LHCN-M2 (cell line): ENCODE measurements around the gene HSFX3. TPM values are rescaled to one million over a fixed set of nuclear protein-coding genes. Genes with fewer than 3 reads are reported as not detected.
"Not testable (repeated sequence)": the region's sequence is repeated elsewhere in the genome, so short reads cannot be mapped to it uniquely, and the experiment has no call there.

Experiments used
- DNase-seq: peaks from one replicate; pipeline ENCODE4 v3.0.0-alpha.2; 2012; ENCODE audit warnings: low read depth
- total RNA-seq: library from RNA; depleted of rRNA; stranded (reverse); fragments of >200 nt; gene quantifications from 2 replicates; pipeline ENCODE4 v1.2.3, GENCODE V29; 2014

The HSFX3 gene
- total RNA-seq, 1 experiment from 2014 or later = not detected

- not testable (repeated sequence) for DNase-seq
These were observed 3.9 kb downstream of the HSFX3 start for GRCh38 chrX:149545545-149546543.

- DNase-seq = no peak
These were observed 8.1 kb downstream of the HSFX3 start for GRCh38 chrX:149541521-149542047.

GRCh38 chrX:149540621-149541520, 8.9 kb downstream of the HSFX3 start, which contains the start of gene EOLA1:
Gene EOLA1 (plus strand): TSS chrX:149541012. CDS start chrX:149545631, 4,619 bp downstream.
- peak; percentile 96 for DNase-seq

GRCh38 chrX:149540131-149540620, 9.5 kb downstream of the HSFX3 start:
- peak; percentile 82 for DNase-seq

- peak; percentile 88 for DNase-seq
These were observed 10.2 kb downstream of the HSFX3 start for GRCh38 chrX:149539283-149540130.

GRCh38 chrX:149537474-149537873, 12.2 kb downstream of the HSFX3 start:
- DNase-seq = not testable (repeated sequence)

- DNase-seq = not testable (repeated sequence)
These were observed 14.7 kb downstream of the HSFX3 start for GRCh38 chrX:149534926-149535602.

- DNase-seq = not testable (repeated sequence)
These were observed 15.7 kb downstream of the HSFX3 start for GRCh38 chrX:149533999-149534398.

- not testable (repeated sequence) for DNase-seq
These were observed 16.9 kb downstream of the HSFX3 start for GRCh38 chrX:149532868-149533267.

GRCh38 chrX:149531599-149531998, 18.1 kb downstream of the HSFX3 start:
- DNase-seq = no peak

GRCh38 chrX:149528381-149528780, 21.3 kb downstream of the HSFX3 start:
- DNase-seq = no peak

- peak; percentile 26 for DNase-seq
These were observed 22.0 kb downstream of the HSFX3 start for GRCh38 chrX:149527705-149528104.

- DNase-seq = not testable (repeated sequence)
These were observed 23.2 kb downstream of the HSFX3 start for GRCh38 chrX:149526318-149527033.

- DNase-seq = not testable (repeated sequence)
These were observed 23.8 kb downstream of the HSFX3 start for GRCh38 chrX:149525903-149526302.

- DNase-seq = peak; percentile 49
These were observed 24.3 kb downstream of the HSFX3 start for GRCh38 chrX:149525389-149525788.

- no peak for DNase-seq
These were observed 26.8 kb downstream of the HSFX3 start for GRCh38 chrX:149522916-149523315.

- no peak for DNase-seq
These were observed 28.3 kb downstream of the HSFX3 start for GRCh38 chrX:149521438-149521837.

GRCh38 chrX:149520636-149521277, 29.0 kb downstream of the HSFX3 start:
- not testable (repeated sequence) for DNase-seq

GRCh38 chrX:149518236-149518635, 31.5 kb downstream of the HSFX3 start:
- DNase-seq = no peak
